Measurements from ENCODE around the gene SERF2. TPM values are rescaled to one million over a fixed set of nuclear protein-coding genes. Genes with fewer than 3 reads are reported as not detected.
A peak's percentile ranks its signal among the peaks of the same experiment; 100 is the strongest.
"Not testable (repeated sequence)": the region's sequence is repeated elsewhere in the genome, so short reads cannot be mapped to it uniquely, and the experiment has no call there.

The SERF2 gene
- total and polyA plus RNA-seq, 10 of the 15 experiments (the other 5 are each of a cell fraction or from before 2014, with no cell fraction given), result 464 to 4,159 (median 1,014) TPM

GRCh38 chr15:43829951-43830540 lies 37.9 kb downstream of the SERF2 start:
- H3K36me3 ChIP-seq (ENCODE audit: control insufficient read depth in 2 of 2, insufficient read depth in 2 of 2, low read length in 1 of 2); H3K9me3 ChIP-seq (replicated peaks; ENCODE audit: control insufficient read depth, insufficient read depth, low read length); ATAC-seq; in situ Hi-C loops (cut with MboI); FAIRE-seq; H3K27me3 ChIP-seq (replicated peaks in 1 of 2; ENCODE audit: control insufficient read depth in 2 of 2, insufficient read depth in 2 of 2, low read length in 1 of 2); BruUV-seq (replicated peaks); H4K20me1 ChIP-seq (ENCODE audit: control insufficient read depth, insufficient read depth); DNase-seq (ENCODE audit: low read depth, low spot score): not testable (repeated sequence)
- ChIA-PET SMC1A (ENCODE audit: uncharacterized antibody, unreplicated experiment) (interaction anchor here (1.6 to 2.8 kb wide), 3 partner anchors 21 to 41 kb away, joined by 4 to 13 read pairs (median 8); partner anchors contain the start of genes HYPK and SERINC4), CTCF (interaction anchor here (1.2 kb wide), 1 partner anchor 51 kb away, joined by 3 read pairs; no protein-coding TSS in a partner anchor), POLR2A (interaction anchor here (0.5 to 1.1 kb wide), 3 partner anchors 15 to 33 kb away, joined by 3 to 6 read pairs (median 4); no protein-coding TSS in a partner anchor), RAD21 (ENCODE audit: unreplicated experiment) (interaction anchor here (0.7 to 3.2 kb wide), 2 partner anchors 54 to 79 kb away, joined by 4 to 10 read pairs; partner anchors contain the start of gene ELL3)
- peaks cover 10% of the 10 kb centered on the region for H3K4me1 ChIP-seq (ENCODE audit: control insufficient read depth, insufficient read depth, low read length)
- peak overlapping the region; percentile 11 for H2AFZ ChIP-seq (ENCODE audit: control insufficient read depth, low read depth, low read length)
- H3K4me2 ChIP-seq (ENCODE audit: control insufficient read depth, insufficient read depth), result peak overlapping the region; percentile 96
- peaks cover 62% of the 10 kb centered on the region for H3K79me2 ChIP-seq (ENCODE audit: control insufficient read depth, insufficient read depth, low read length)
- 83% methylated on average over 9 of the region's 9 CpGs for WGBS (ENCODE audit: insufficient coverage, insufficient replicate concordance, low lambda C conversion rate, missing lambda C conversion rate)
- peak overlapping the region; percentile 34; the same call in 1 of the 2 replicates for H3K9ac ChIP-seq (ENCODE audit: control insufficient read depth, insufficient read depth, low read length)
- H3K4me3 ChIP-seq, result peak overlapping the region; percentile 73
- TF ChIP-seq POU2F2 (IDR thresholded peaks at IDR 0.05; ENCODE audit: borderline replicate concordance, low read depth, low read length), result peak; percentile 81; the same call in 1 of the 3 replicates
- intact Hi-C loops (cut with micrococcal nuclease; ENCODE audit: unreplicated experiment), result loop anchor here (2.0 to 5.0 kb wide), 3 partner anchors 29 to 53 kb away; partner anchors contain the start of genes ELL3, HYPK, SERF2 and SERINC4
- H3K27ac ChIP-seq (ENCODE audit: control insufficient read depth, insufficient read depth), result peak overlapping the region; percentile 31; the same call in 1 of the 2 replicates

DNA sequence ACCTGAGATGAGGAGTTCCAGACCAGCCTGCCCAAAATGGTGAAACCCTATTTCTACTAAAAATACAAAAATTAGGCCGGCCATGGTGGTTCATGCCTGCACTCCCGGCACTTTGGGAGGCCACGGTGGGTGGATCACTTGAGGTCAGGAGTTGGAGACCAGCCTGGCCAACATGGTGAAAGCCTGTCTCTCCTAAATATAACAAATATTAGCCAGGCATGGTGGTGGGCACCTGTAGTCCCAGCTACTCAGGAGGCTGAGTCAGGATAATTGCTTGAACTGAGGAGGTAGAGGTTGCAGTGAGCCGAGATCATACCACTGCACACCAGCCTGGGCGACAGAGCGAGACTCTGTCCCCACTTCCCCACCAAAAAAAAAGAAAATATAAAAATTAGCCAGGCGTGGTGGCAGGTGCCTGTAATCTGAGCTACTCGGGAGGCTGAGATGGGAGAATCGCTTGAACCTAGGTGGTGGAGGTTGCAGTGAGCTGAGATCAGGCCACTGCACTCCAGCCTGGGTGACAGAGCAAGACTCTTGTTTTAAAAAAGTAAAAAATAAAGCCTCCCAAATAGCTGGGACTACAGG lies 38.7 kb downstream of the SERF2 start:
- ChIA-PET CTCF (interaction anchor here (0.7 to 1.2 kb wide), 4 partner anchors 51 to 839 kb away, joined by 3 read pairs; partner anchors contain the start of gene ELL3), RAD21 (ENCODE audit: unreplicated experiment) (interaction anchor here (1.4 to 3.2 kb wide), 4 partner anchors 21 to 54 kb away, joined by 4 to 17 read pairs (median 8); partner anchors contain the start of gene ELL3)
- H3K4me1 ChIP-seq (ENCODE audit: control insufficient read depth, insufficient read depth, low read length), result not testable (repeated sequence)

More for the DNA sequence above, 38.7 kb downstream of the SERF2 start:
- 62% methylated on average over 9 of the region's 9 CpGs for WGBS (ENCODE audit: insufficient coverage, insufficient replicate concordance, low lambda C conversion rate, missing lambda C conversion rate)
- H3K27me3 ChIP-seq (replicated peaks in 1 of 2; ENCODE audit: control insufficient read depth in 2 of 2, insufficient read depth in 2 of 2, low read length in 1 of 2); H3K9me3 ChIP-seq (replicated peaks; ENCODE audit: control insufficient read depth, insufficient read depth, low read length); FAIRE-seq; H3K36me3 ChIP-seq (ENCODE audit: control insufficient read depth in 2 of 2, insufficient read depth in 2 of 2, low read length in 1 of 2); H3K9ac ChIP-seq (ENCODE audit: control insufficient read depth, insufficient read depth, low read length); intact Hi-C loops (cut with micrococcal nuclease; ENCODE audit: unreplicated experiment); in situ Hi-C loops (cut with MboI); BruUV-seq (replicated peaks); H4K20me1 ChIP-seq (ENCODE audit: control insufficient read depth, insufficient read depth); ATAC-seq; DNase-seq (ENCODE audit: low read depth, low spot score): not testable (repeated sequence)
- Histone ChIP-seq H2AFZ (ENCODE audit: control insufficient read depth, low read depth, low read length) (peak overlapping the region; percentile 16; the same call in 1 of the 2 replicates), H3K27ac (ENCODE audit: control insufficient read depth, insufficient read depth) (peak overlapping the region; percentile 42), H3K4me2 (ENCODE audit: control insufficient read depth, insufficient read depth) (peak overlapping the region; percentile 69), H3K4me3 (peak overlapping the region; percentile 73), H3K79me2 (ENCODE audit: control insufficient read depth, insufficient read depth, low read length) (peaks cover 62% of the 10 kb centered on the region)
- SMC1A ChIA-PET (ENCODE audit: uncharacterized antibody, unreplicated experiment), result interaction anchor here (1.2 to 2.8 kb wide), 6 partner anchors 22 to 54 kb away, joined by 3 to 13 read pairs (median 6); partner anchors contain the start of genes ELL3, HYPK and SERINC4
- POLR2A ChIA-PET, result interaction anchor here (0.8 to 2.0 kb wide), 9 partner anchors 9 to 53 kb away, joined by 3 to 10 read pairs (median 4); no protein-coding TSS in a partner anchor
